ENCODE results near the gene LRR1. TPM values are rescaled to one million over a fixed set of nuclear protein-coding genes. Genes with fewer than 3 reads are reported as not detected.

The LRR1 gene
- 10 to 100 TPM in 1 of 2 donors, 1 to 10 TPM in 1; 4.1 to 21.9 TPM for total RNA-seq

GRCh38 chr14:49598485-49599300 lies at the start of gene LRR1:
Gene LRR1 (plus strand): TSS chr14:49598940. CDS start chr14:49599021, 81 bp downstream.
- peak within 1 kb of the TSS; percentile 96 for H3K4me3 ChIP-seq
- H3K4me1 ChIP-seq (ENCODE audit: control insufficient read depth in 1 of 2, low read depth in 2 of 2) = peaks cover 0 to 11% of the 10 kb centered on the region in 2 donors
- H3K9me3 ChIP-seq = no peaks in the 10 kb centered on the region
- DNase-seq (ENCODE audit: low spot score) (peak; percentile 14), ATAC-seq (ENCODE audit: insufficient number of reproducible peaks, low FRiP score, low read depth) (peak; percentile 58)
- peak within 1 kb of the TSS; percentile 94 to 98 for H3K27ac ChIP-seq
- peak; percentile 26 for TF ChIP-seq CTCF (IDR thresholded peaks at IDR 0.05)
- no peaks in the 10 kb centered on the region for H3K36me3 ChIP-seq
- H3K27me3 ChIP-seq (replicated peaks; ENCODE audit: insufficient read depth) = no peaks in the 10 kb centered on the region

GRCh38 chr14:49549446-49549845 lies 49.3 kb upstream of the LRR1 start:
- Histone ChIP-seq H3K36me3 (no peaks in the 10 kb centered on the region), H3K27me3 (replicated peaks; ENCODE audit: insufficient read depth) (no peaks in the 10 kb centered on the region), H3K27ac (no peak overlapping the region), H3K4me1 (ENCODE audit: control insufficient read depth in 1 of 2, low read depth in 2 of 2) (no peaks in the 10 kb centered on the region), H3K9me3 (no peaks in the 10 kb centered on the region), H3K4me3 (no peak overlapping the region)
- TF ChIP-seq CTCF (IDR thresholded peaks at IDR 0.05) = no peak
- DNase-seq (ENCODE audit: low spot score) = no peak
- no peak for ATAC-seq (ENCODE audit: insufficient number of reproducible peaks, low FRiP score, low read depth)

GRCh38 chr14:49549881-49550280 lies 48.9 kb upstream of the LRR1 start:
- peak; percentile 33 for ATAC-seq (ENCODE audit: insufficient number of reproducible peaks, low FRiP score, low read depth)
- DNase-seq (ENCODE audit: low spot score) = no peak
- no peaks in the 10 kb centered on the region for H3K9me3 ChIP-seq
- H3K27ac ChIP-seq = no peak overlapping the region
- no peak overlapping the region for H3K4me3 ChIP-seq
- no peaks in the 10 kb centered on the region for H3K27me3 ChIP-seq (replicated peaks; ENCODE audit: insufficient read depth)
- H3K4me1 ChIP-seq (ENCODE audit: control insufficient read depth in 1 of 2, low read depth in 2 of 2) = no peaks in the 10 kb centered on the region
- TF ChIP-seq CTCF (IDR thresholded peaks at IDR 0.05) = no peak
- H3K36me3 ChIP-seq = no peaks in the 10 kb centered on the region

GRCh38 chr14:49550286-49551184 lies 48.2 kb upstream of the LRR1 start:
- DNase-seq (ENCODE audit: low spot score) = no peak
- no peaks in the 10 kb centered on the region for H3K9me3 ChIP-seq
- H3K27ac ChIP-seq = no peak overlapping the region
- no peak for TF ChIP-seq CTCF (IDR thresholded peaks at IDR 0.05)
- no peaks in the 10 kb centered on the region for H3K36me3 ChIP-seq
- no peaks in the 10 kb centered on the region for H3K4me1 ChIP-seq (ENCODE audit: control insufficient read depth in 1 of 2, low read depth in 2 of 2)
- H3K4me3 ChIP-seq = no peak overlapping the region
- no peak for ATAC-seq (ENCODE audit: insufficient number of reproducible peaks, low FRiP score, low read depth)
- no peaks in the 10 kb centered on the region for H3K27me3 ChIP-seq (replicated peaks; ENCODE audit: insufficient read depth)

GRCh38 chr14:49551569-49551968 lies 47.2 kb upstream of the LRR1 start:
- no peak for TF ChIP-seq CTCF (IDR thresholded peaks at IDR 0.05)
- Histone ChIP-seq H3K27me3 (replicated peaks; ENCODE audit: insufficient read depth) (no peaks in the 10 kb centered on the region), H3K4me3 (no peak overlapping the region), H3K4me1 (ENCODE audit: control insufficient read depth in 1 of 2, low read depth in 2 of 2) (no peaks in the 10 kb centered on the region), H3K27ac (no peak overlapping the region), H3K9me3 (no peaks in the 10 kb centered on the region), H3K36me3 (no peaks in the 10 kb centered on the region)
- DNase-seq (ENCODE audit: low spot score) (no peak), ATAC-seq (ENCODE audit: insufficient number of reproducible peaks, low FRiP score, low read depth) (no peak)
